HEK293T (cell line): Measurements from ENCODE around the gene TBC1D8.
A peak's percentile ranks its signal among the peaks of the same experiment; 100 is the strongest.
"Not testable (repeated sequence)": the region's sequence is repeated elsewhere in the genome, so short reads cannot be mapped to it uniquely, and the experiment has no call there.

Source experiments
- CTCF ChIA-PET: fragments of 350-600 bp; formaldehyde crosslinking; extraction: SDS; loops from one replicate; lab custom pipeline; 2021; ENCODE audit warnings: antibody characterized with exemption, inconsistent platforms; lab: Yijun Ruan, JAX
- POLR2A ChIA-PET: fragments of 350-600 bp; formaldehyde crosslinking; extraction: SDS; loops from one replicate; lab custom pipeline; 2020; ENCODE audit warnings: antibody characterized with exemption, inconsistent platforms; lab: Yijun Ruan, JAX
- DNase-seq: peaks from one replicate; pipeline ENCODE4 v3.0.0; 2012; ENCODE audit warnings: mixed read lengths; ENCODE audit errors: extremely low spot score
- ARNT ChIP-seq: fragments of 450-650 bp; IDR thresholded peaks from 2 replicates; pipeline ENCODE4 v1.6.1; 2017; ENCODE audit warnings: mild to moderate bottlenecking
- BHLHE40 ChIP-seq: fragments of 450-650 bp; IDR thresholded peaks from 2 replicates; pipeline ENCODE4 v1.6.1; 2016; ENCODE audit warnings: mild to moderate bottlenecking, moderate library complexity, borderline replicate concordance
- CTBP1 ChIP-seq: fragments of 450-650 bp; IDR thresholded peaks from 2 replicates; pipeline ENCODE4 v1.6.1; 2016; ENCODE audit warnings: borderline replicate concordance
- ELF4 ChIP-seq: fragments of 450-650 bp; IDR thresholded peaks from 2 replicates; pipeline ENCODE4 v1.6.1; 2017; ENCODE audit warnings: antibody characterized with exemption
- FOXA1 ChIP-seq: fragments of 450-650 bp; IDR thresholded peaks from 2 replicates; pipeline ENCODE4 v1.6.1; 2016; ENCODE audit warnings: mild to moderate bottlenecking
- FOXK2 ChIP-seq: fragments of 450-650 bp; IDR thresholded peaks from 2 replicates; pipeline ENCODE4 v1.6.1; 2016; ENCODE audit warnings: mild to moderate bottlenecking
- FOXM1 ChIP-seq: fragments of 450-650 bp; IDR thresholded peaks from 2 replicates; pipeline ENCODE4 v1.6.1; 2017; ENCODE audit warnings: mild to moderate bottlenecking, borderline replicate concordance
- HDGF ChIP-seq: fragments of 450-650 bp; IDR thresholded peaks from 2 replicates; pipeline ENCODE4 v1.6.1; 2017; ENCODE audit warnings: antibody characterized with exemption, borderline replicate concordance
- L3MBTL2 ChIP-seq: fragments of 450-650 bp; conservative IDR thresholded peaks from 2 replicates; pipeline ENCODE4 v1.6.1; 2016; ENCODE audit warnings: mild to moderate bottlenecking
- LEF1 ChIP-seq: fragments of 450-650 bp; IDR thresholded peaks from 2 replicates; pipeline ENCODE4 v1.6.1; 2017; ENCODE audit warnings: mild to moderate bottlenecking, borderline replicate concordance
- NFRKB ChIP-seq: fragments of 450-650 bp; IDR thresholded peaks from 2 replicates; pipeline ENCODE4 v1.6.1; 2016; ENCODE audit warnings: mild to moderate bottlenecking, moderate library complexity
- SP1 ChIP-seq: fragments of 450-650 bp; IDR thresholded peaks from 2 replicates; pipeline ENCODE4 v1.6.1; 2017
- SUZ12 ChIP-seq: fragments of 450-650 bp; IDR thresholded peaks from 2 replicates; pipeline ENCODE4 v1.6.1; 2016; ENCODE audit warnings: mild to moderate bottlenecking
- TARDBP ChIP-seq: fragments of 450-650 bp; IDR thresholded peaks from 2 replicates; pipeline ENCODE4 v1.6.1; 2016
- ZNF384 ChIP-seq: fragments of 450-650 bp; IDR thresholded peaks from 2 replicates; pipeline ENCODE4 v1.6.1; 2016
- TF ChIP-seq, protein P1 (sequence below): fragments of 450-650 bp; IDR thresholded peaks from 2 replicates; pipeline ENCODE4 v1.6.1; 2016

Gene TBC1D8

DNA sequence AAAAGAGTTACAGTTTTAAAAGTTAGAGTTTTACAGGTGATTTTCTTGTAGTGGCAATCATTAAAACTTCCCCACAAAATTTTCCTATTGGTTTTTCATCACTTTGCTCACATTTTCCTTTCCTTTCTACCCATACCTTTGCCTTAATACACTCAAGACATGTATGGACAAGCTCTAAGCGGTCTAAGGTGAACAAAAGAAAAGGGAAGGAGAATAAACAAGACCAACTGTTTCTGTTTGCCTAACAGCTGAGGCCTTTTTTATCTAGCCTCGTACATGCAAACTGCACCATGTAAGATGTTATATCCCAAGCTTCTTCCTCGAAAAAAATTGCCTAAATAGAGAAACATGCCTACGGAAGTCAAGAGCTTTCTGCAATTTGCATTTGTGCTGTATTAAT lies 33.9 kb upstream of the TBC1D8 start:
- no peak for DNase-seq

DNA sequence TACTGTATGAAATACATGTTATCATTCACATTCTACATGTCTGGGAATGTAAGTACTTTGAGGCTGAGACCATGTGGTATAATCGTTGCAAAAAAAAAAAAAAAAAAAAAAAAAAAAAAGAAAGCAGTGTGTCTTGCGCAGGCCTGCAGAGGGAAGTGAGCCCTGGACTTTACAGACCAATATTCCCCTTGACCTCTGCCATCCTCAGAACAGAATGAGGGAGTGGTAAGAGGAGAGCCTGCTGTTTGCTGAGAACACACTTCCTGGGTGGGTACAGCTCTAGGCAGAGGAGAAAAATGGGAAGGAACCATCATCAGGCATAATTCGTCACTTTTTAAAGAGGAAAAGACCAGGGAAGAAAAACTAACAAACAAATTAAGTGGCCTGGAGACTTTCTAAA lies 28.8 kb upstream of the TBC1D8 start:
- CTCF ChIA-PET, result interaction anchor here (0.6 to 1.1 kb wide), 2 partner anchors 9 to 576 kb away, joined by 3 to 7 read pairs; no protein-coding TSS in a partner anchor
- DNase-seq, result no peak
- TF ChIP-seq NFRKB, result no peak
- TF ChIP-seq ZNF384, result peak; percentile 58
- POLR2A ChIA-PET, result no interaction called here

More for the DNA sequence above, 33.9 kb upstream of the TBC1D8 start:
- POLR2A ChIA-PET, result interaction anchor here (1.0 kb wide), 1 partner anchor 20 kb away, joined by 3 read pairs; no protein-coding TSS in a partner anchor
- TF ChIP-seq FOXK2 (no peak), ZNF384 (no peak), L3MBTL2 (no peak)
- CTCF ChIA-PET, result interaction anchor here (0.6 kb wide), 1 partner anchor 1237 kb away, joined by 4 read pairs; no protein-coding TSS in a partner anchor

DNA sequence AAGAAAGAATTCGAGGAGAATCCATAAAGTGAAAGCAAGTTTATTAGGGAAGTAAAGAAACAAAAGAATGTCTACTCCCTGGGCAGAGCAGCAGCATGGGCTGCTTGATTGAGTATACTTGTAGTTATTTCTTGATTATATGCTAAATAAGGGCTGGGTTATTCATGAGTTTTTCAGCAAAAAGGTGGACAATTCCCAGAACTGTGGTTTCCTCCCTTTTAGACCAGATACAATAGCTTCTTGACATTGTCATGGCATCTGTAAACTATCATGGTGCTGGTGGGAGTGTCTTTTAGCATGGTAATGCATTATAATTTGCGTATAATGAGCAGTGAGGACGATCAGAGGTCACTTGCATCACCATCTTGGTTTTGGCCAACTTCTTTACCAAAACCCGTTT lies 25.6 kb upstream of the TBC1D8 start:
- ChIA-PET POLR2A (no interaction called here), CTCF (no interaction called here)
- no peak for TF ChIP-seq FOXK2
- TF ChIP-seq FOXA1, result no peak
- no peak for TF ChIP-seq HDGF
- TF ChIP-seq FOXM1, result no peak
- TF ChIP-seq SP1, result no peak
- no peak for TF ChIP-seq ZNF384
- no peak for TF ChIP-seq LEF1
- no peak for TF ChIP-seq NFRKB
- no peak for TF ChIP-seq SUZ12
- no peak for TF ChIP-seq ELF4
- TF ChIP-seq, protein P1, sequence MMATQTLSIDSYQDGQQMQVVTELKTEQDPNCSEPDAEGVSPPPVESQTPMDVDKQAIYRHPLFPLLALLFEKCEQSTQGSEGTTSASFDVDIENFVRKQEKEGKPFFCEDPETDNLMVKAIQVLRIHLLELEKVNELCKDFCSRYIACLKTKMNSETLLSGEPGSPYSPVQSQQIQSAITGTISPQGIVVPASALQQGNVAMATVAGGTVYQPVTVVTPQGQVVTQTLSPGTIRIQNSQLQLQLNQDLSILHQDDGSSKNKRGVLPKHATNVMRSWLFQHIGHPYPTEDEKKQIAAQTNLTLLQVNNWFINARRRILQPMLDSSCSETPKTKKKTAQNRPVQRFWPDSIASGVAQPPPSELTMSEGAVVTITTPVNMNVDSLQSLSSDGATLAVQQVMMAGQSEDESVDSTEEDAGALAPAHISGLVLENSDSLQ, result no peak
- TF ChIP-seq TARDBP, result no peak
- TF ChIP-seq BHLHE40, result no peak
- TF ChIP-seq CTBP1, result no peak
- no peak for TF ChIP-seq L3MBTL2
- TF ChIP-seq ARNT, result no peak
- DNase-seq, result no peak

DNA sequence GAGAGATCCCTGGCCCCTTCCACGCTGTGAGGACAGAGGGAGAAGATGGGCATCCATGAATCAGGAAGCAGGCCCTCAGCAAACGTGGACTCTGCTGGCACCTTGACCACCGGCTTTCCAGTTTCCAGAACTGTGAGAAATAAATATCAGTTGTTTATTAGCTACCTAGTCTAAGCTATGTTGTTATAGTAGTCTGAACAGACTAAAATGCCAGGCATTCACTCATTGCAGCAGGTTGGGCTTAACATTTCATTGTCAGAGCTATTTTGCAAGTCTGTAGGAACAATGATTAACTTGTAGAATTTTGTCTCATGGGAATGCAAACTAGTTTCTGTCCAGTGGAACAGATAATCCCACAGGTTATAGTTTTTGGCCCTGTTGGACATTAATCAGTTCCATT lies 24.8 kb upstream of the TBC1D8 start:
- no peak for DNase-seq
- CTCF ChIA-PET, result no interaction called here
- no peak for TF ChIP-seq FOXM1
- TF ChIP-seq LEF1, result no peak
- no peak for TF ChIP-seq NFRKB
- TF ChIP-seq ZNF384, result no peak
- no peak for TF ChIP-seq FOXK2
- TF ChIP-seq L3MBTL2, result no peak
- POLR2A ChIA-PET, result no interaction called here

DNA sequence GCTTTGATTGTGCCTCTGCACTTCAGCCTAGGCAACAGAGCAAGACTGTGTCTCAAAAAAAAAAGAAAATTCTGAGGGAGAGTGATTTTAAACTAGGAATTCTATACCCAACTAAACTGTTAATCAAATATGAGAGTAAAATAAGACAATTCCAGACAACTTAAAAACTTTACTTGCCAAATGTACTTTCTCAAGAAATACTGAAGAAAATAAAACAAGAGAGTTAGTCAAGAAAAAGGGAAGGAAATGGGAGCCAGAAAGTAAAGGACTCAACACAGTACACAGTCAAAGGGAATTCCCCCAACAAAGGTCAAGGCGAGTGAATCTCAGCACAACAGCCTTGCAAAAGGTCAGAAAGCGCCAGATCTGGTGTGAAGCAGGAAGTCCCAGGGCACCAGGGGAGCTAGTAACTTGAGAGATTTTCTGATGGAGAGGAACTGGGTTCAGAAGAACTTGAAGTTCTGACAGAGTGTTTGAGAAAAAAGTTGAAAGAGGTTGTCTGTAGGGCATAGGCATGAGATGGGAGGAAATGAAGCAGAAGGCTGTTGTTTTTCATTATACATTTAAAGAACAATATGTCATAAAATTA lies 22.6 kb upstream of the TBC1D8 start:
- TF ChIP-seq NFRKB, result no peak
- TF ChIP-seq FOXK2, result no peak
- TF ChIP-seq ELF4, result no peak
- TF ChIP-seq, protein P1, result no peak
- TF ChIP-seq FOXM1, result no peak
- TF ChIP-seq FOXA1, result no peak
- no peak for TF ChIP-seq SUZ12
- TF ChIP-seq LEF1, result no peak
- TF ChIP-seq ARNT, result no peak
- POLR2A ChIA-PET, result no interaction called here
- CTCF ChIA-PET, result no interaction called here
- no peak for DNase-seq

DNA sequence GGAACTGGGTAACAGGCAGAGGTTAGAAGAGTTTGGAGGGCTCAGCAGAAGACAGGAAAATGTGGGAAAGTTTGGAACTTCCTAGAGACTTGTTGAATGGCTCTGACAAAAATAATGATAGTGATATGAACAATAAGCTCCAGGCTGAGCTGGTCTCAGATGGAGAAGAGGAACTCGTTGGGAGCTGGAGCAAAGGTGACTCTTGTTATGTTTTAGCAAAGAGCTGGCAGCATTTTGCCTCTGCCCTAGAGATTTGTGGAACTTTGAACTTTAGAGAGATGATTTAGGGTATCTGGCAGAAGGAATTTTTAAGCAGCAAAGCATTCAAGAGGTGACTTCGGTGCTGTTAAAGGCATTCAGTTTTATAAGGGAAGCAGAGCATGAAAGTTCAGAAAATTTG lies 18.6 kb upstream of the TBC1D8 start:
- CTCF ChIA-PET, DNase-seq, POLR2A ChIA-PET: not testable (repeated sequence)

DNA sequence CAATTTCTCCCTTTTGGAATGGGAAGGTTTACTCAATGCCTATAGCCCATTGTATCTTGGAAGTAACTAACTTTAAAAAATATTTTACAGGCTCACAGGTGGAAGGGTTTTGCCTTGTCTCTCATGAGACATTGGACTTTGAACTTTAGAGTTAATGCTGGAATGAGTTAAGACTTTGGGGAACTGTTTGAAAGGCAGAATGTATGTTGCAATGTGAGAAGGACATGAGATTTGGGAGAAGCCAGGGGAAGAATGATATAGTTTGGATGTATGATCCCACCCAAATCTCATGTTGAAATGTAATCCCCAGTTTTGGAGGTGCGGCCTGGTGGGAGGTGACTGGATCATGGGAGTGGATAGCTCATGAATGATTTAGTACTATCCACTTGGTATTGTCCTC lies 17.5 kb upstream of the TBC1D8 start:
- ChIA-PET POLR2A (no interaction called here), CTCF (interaction anchor here (0.6 kb wide), 1 partner anchor 708 kb away, joined by 3 read pairs; no protein-coding TSS in a partner anchor)
- TF ChIP-seq FOXK2 (no peak), BHLHE40 (no peak), HDGF (no peak), ARNT (no peak), SUZ12 (no peak), TARDBP (no peak), CTBP1 (no peak)
- TF ChIP-seq, protein P1, result no peak
- no peak for DNase-seq

DNA sequence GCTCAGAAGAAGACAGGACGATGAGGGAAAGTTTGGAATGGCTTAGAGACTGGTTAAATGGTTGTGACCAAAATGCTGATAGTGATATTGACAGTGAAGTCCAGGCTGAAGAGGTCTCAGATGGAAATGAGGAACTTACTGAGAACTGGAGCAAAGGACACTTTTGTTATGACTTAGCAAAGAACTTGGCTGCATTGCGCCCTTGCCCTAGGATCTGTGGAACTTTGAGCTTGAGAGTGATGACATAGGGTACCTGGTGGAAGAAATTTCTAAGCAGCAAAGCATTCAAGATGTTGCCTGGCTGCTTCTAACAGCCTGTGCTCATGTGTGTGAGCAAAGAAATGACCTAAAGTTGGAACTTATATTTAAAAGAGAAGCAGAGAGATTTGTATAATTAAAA lies 16.4 kb upstream of the TBC1D8 start:
- POLR2A ChIA-PET, DNase-seq, CTCF ChIA-PET: not testable (repeated sequence)
